Neural progenitor cell (in vitro differentiated cells): ENCODE measurements around the gene ITGA11. TPM values are rescaled to one million over a fixed set of nuclear protein-coding genes. Genes with fewer than 3 reads are reported as not detected.

ENCODE experiments used
- DNase-seq: peaks from one replicate; pipeline ENCODE4 v3.0.0-alpha.2; 2016; ENCODE audit warnings: low spot score
- H2AFZ ChIP-seq: fragments of 200-600 bp; sonication (generic); replicated peaks from 2 replicates; pipeline ENCODE4 v1.6.1; 2016; ENCODE audit warnings: antibody characterized with exemption
- H3F3A ChIP-seq: fragments of 200-600 bp; sonication (generic); 2 replicates; pipeline ENCODE4 v1.6.1; 2016; ENCODE audit warnings: antibody characterized with exemption, low read depth
- H3K27ac ChIP-seq: fragments of 200-600 bp; sonication (generic); 2 replicates; pipeline ENCODE4 v1.5.1; 2016; ENCODE audit warnings: mild to moderate bottlenecking
- H3K27me3 ChIP-seq: fragments of 200-600 bp; sonication (generic); 2 replicates; pipeline ENCODE4 v1.6.1; 2016; ENCODE audit warnings: mild to moderate bottlenecking, moderate library complexity
- H3K36me3 ChIP-seq: fragments of 200-600 bp; sonication (generic); 2 replicates; pipeline ENCODE4 v1.5.1; 2016
- H3K4me1 ChIP-seq: fragments of 200-600 bp; sonication (generic); 2 replicates; pipeline ENCODE4 v1.6.1; 2016; ENCODE audit warnings: mixed run types
- H3K4me2 ChIP-seq: fragments of 200-600 bp; sonication (generic); 2 replicates; pipeline ENCODE4 v1.6.1; 2016
- H3K4me3 ChIP-seq: fragments of 200-600 bp; sonication (generic); 2 replicates; pipeline ENCODE4 v1.5.1; 2016
- H3K79me2 ChIP-seq: fragments of 200-600 bp; sonication (generic); 2 replicates; pipeline ENCODE4 v1.6.1; 2016; ENCODE audit warnings: low read depth
- H3K9ac ChIP-seq: fragments of 200-600 bp; sonication (generic); 2 replicates; pipeline ENCODE4 v1.6.1; 2016
- H3K9me3 ChIP-seq: fragments of 200-600 bp; sonication (generic); 2 replicates; pipeline ENCODE4 v1.5.1; 2016; ENCODE audit warnings: low read depth
- H4K20me1 ChIP-seq: fragments of 200-600 bp; sonication (generic); 2 replicates; pipeline ENCODE4 v1.6.1; 2016; ENCODE audit warnings: low read depth
- H3K27ac Mint-ChIP-seq: 3 replicates; pipeline ENCODE4 v1.8.0; 2021; ENCODE audit warnings: mixed read lengths
- H3K27me3 Mint-ChIP-seq: 2 replicates; pipeline ENCODE4 v1.8.0; 2022; ENCODE audit warnings: low read depth, mild to moderate bottlenecking, inconsistent platforms, moderate library complexity, mixed read lengths; ENCODE audit not compliant: insufficient read depth
- H3K36me3 Mint-ChIP-seq: 3 replicates; pipeline ENCODE4 v1.8.0; 2021; ENCODE audit warnings: mixed read lengths
- H3K4me1 Mint-ChIP-seq: 3 replicates; pipeline ENCODE4 v1.8.0; 2021; ENCODE audit warnings: mixed read lengths
- H3K4me3 Mint-ChIP-seq: 3 replicates; pipeline ENCODE4 v1.8.0; 2021; ENCODE audit warnings: mild to moderate bottlenecking, moderate library complexity, mixed read lengths
- H3K9me3 Mint-ChIP-seq: 3 replicates; pipeline ENCODE4 v1.8.0; 2020; ENCODE audit warnings: mixed read lengths
- CTCF ChIP-seq: fragments of 200-600 bp; sonication (generic); IDR thresholded peaks from 2 replicates; pipeline ENCODE4 v1.5.1; 2017; ENCODE audit warnings: antibody characterized with exemption, mild to moderate bottlenecking
- EZH2 ChIP-seq: fragments of 200-600 bp; sonication (generic); IDR thresholded peaks from 2 replicates; pipeline ENCODE4 v1.6.1; 2017; ENCODE audit warnings: antibody characterized with exemption, mild to moderate bottlenecking, moderate library complexity
- EZH2phosphoT487 ChIP-seq: fragments of 200-600 bp; sonication (generic); IDR thresholded peaks from 2 replicates; pipeline ENCODE4 v1.6.1; 2017; ENCODE audit warnings: antibody characterized with exemption
- total RNA-seq: library from RNA; depleted of rRNA; stranded (reverse); fragments of >200 nt; gene quantifications from 2 replicates; pipeline ENCODE4 v1.2.3, GENCODE V29; 2015; ENCODE audit warnings: low replicate concordance

Gene ITGA11
- total RNA-seq, 1 donor from 2014 or later: not detected

- no peaks in the 10 kb centered on the region for H3K79me2 ChIP-seq
- no peaks in the 10 kb centered on the region for H3K9me3 ChIP-seq
- no peaks in the 10 kb centered on the region for H3K27me3 ChIP-seq
- no peak overlapping the region for H3K4me3 Mint-ChIP-seq
- no peaks in the 10 kb centered on the region for H3K4me1 Mint-ChIP-seq
- no peaks in the 10 kb centered on the region for H4K20me1 ChIP-seq
- H3K9me3 Mint-ChIP-seq: no peaks in the 10 kb centered on the region
- no peak for TF ChIP-seq EZH2phosphoT487
- no peak for TF ChIP-seq EZH2
- no peak for TF ChIP-seq CTCF
- no peak overlapping the region for H2AFZ ChIP-seq
- no peak overlapping the region for H3K4me2 ChIP-seq
- H3K4me1 ChIP-seq: peaks cover 10% of the 10 kb centered on the region
- no peak overlapping the region for H3K4me3 ChIP-seq
- no peaks in the 10 kb centered on the region for H3K36me3 ChIP-seq
- H3K27ac Mint-ChIP-seq: no peak overlapping the region
- no peak overlapping the region for H3K9ac ChIP-seq
- DNase-seq: no peak
- H3F3A ChIP-seq: peaks cover 20% of the 10 kb centered on the region
- peaks cover 15% of the 10 kb centered on the region for H3K27me3 Mint-ChIP-seq
- no peak overlapping the region for H3K27ac ChIP-seq
- H3K36me3 Mint-ChIP-seq: no peaks in the 10 kb centered on the region
Observed at GRCh38 chr15:68258692-68259091, 173.3 kb downstream of the ITGA11 start.

- no peak overlapping the region for H3K9ac ChIP-seq
- H3K27me3 Mint-ChIP-seq: peaks cover 12% of the 10 kb centered on the region
- no peaks in the 10 kb centered on the region for H3K27me3 ChIP-seq
- H3K4me3 ChIP-seq: peak overlapping the region; percentile 46
- H3K36me3 Mint-ChIP-seq: no peaks in the 10 kb centered on the region
- peak overlapping the region; percentile 35 for H3K27ac ChIP-seq
- H3K36me3 ChIP-seq: no peaks in the 10 kb centered on the region
- H3K4me1 Mint-ChIP-seq: no peaks in the 10 kb centered on the region
- H2AFZ ChIP-seq: peak overlapping the region; percentile 91
- TF ChIP-seq EZH2 (peak; percentile 50), CTCF (no peak), EZH2phosphoT487 (peak; percentile 25)
- H3K4me1 ChIP-seq: peaks cover 10% of the 10 kb centered on the region
- H3K9me3 ChIP-seq: no peaks in the 10 kb centered on the region
- peak; percentile 94 for DNase-seq
- H4K20me1 ChIP-seq: no peaks in the 10 kb centered on the region
- no peaks in the 10 kb centered on the region for H3K9me3 Mint-ChIP-seq
- no peaks in the 10 kb centered on the region for H3K79me2 ChIP-seq
- H3K4me2 ChIP-seq: peak overlapping the region; percentile 73
- no peak overlapping the region for H3K27ac Mint-ChIP-seq
- H3F3A ChIP-seq: peaks cover 20% of the 10 kb centered on the region
- peak overlapping the region; percentile 64 for H3K4me3 Mint-ChIP-seq
Observed at GRCh38 chr15:68256675-68257450, 175.1 kb downstream of the ITGA11 start.

- Histone ChIP-seq H3K4me3 (no peak overlapping the region), H3K79me2 (no peaks in the 10 kb centered on the region), H3K9ac (no peak overlapping the region), H2AFZ (no peak overlapping the region), H3K27ac (no peak overlapping the region), H3K27me3 (no peaks in the 10 kb centered on the region), H3K9me3 (no peaks in the 10 kb centered on the region), H3K36me3 (no peaks in the 10 kb centered on the region), H3K4me2 (no peak overlapping the region), H4K20me1 (no peaks in the 10 kb centered on the region), H3F3A (peaks cover 12% of the 10 kb centered on the region), H3K4me1 (peaks cover 10% of the 10 kb centered on the region)
- no peak overlapping the region for H3K27ac Mint-ChIP-seq
- DNase-seq: peak; percentile 82
- H3K4me3 Mint-ChIP-seq: no peak overlapping the region
- peaks cover 13% of the 10 kb centered on the region for H3K27me3 Mint-ChIP-seq
- no peaks in the 10 kb centered on the region for H3K4me1 Mint-ChIP-seq
- H3K9me3 Mint-ChIP-seq: peaks cover 3% of the 10 kb centered on the region
- no peaks in the 10 kb centered on the region for H3K36me3 Mint-ChIP-seq
- TF ChIP-seq CTCF (peak; percentile 83), EZH2 (no peak)
Observed at GRCh38 chr15:68252925-68253534, 178.9 kb downstream of the ITGA11 start.
